Glutamatergic neuron (in vitro differentiated cells): Measurements from ENCODE around the gene LHX3. TPM values are rescaled to one million over a fixed set of nuclear protein-coding genes. Genes with fewer than 3 reads are reported as not detected.

ENCODE experiments used
- DNase-seq: peaks from one replicate; pipeline ENCODE4 v3.0.0; 2022
- H3K27ac Mint-ChIP-seq: one replicate; pipeline ENCODE4 v1.8.0; 2020; ENCODE audit warnings: mild to moderate bottlenecking, mixed read lengths, inconsistent platforms; ENCODE audit not compliant: unreplicated experiment
- H3K27me3 Mint-ChIP-seq: one replicate; pipeline ENCODE4 v1.8.0; 2020; ENCODE audit warnings: mild to moderate bottlenecking, moderate library complexity, mixed read lengths, inconsistent platforms; ENCODE audit not compliant: unreplicated experiment
- H3K36me3 Mint-ChIP-seq: one replicate; pipeline ENCODE4 v1.8.0; 2020; ENCODE audit warnings: mild to moderate bottlenecking, mixed read lengths, inconsistent platforms; ENCODE audit not compliant: unreplicated experiment
- H3K4me1 Mint-ChIP-seq: one replicate; pipeline ENCODE4 v1.8.0; 2020; ENCODE audit warnings: mild to moderate bottlenecking, low read depth, mixed read lengths, inconsistent platforms; ENCODE audit not compliant: unreplicated experiment
- H3K4me3 Mint-ChIP-seq: one replicate; pipeline ENCODE4 v1.8.0; 2020; ENCODE audit warnings: mild to moderate bottlenecking, mixed read lengths, inconsistent platforms; ENCODE audit not compliant: unreplicated experiment
- H3K9me3 Mint-ChIP-seq: one replicate; pipeline ENCODE4 v1.8.0; 2020; ENCODE audit warnings: mild to moderate bottlenecking, moderate library complexity, mixed read lengths, inconsistent platforms; ENCODE audit not compliant: unreplicated experiment
- total RNA-seq: library from RNA; stranded (reverse); fragmentation: NEBNext Ultra II Directional; extraction: Animal tissue kit (Norgen Biotek cat#: 25700); gene quantifications from one replicate; pipeline ENCODE4 v1.2.1, GENCODE V29; 2021; ENCODE audit not compliant: unreplicated experiment
- TF ChIP-seq, protein P1 (sequence below): fragments of 200-600 bp; sonication (generic); IDR thresholded peaks from one replicate; pipeline ENCODE4 v1.5.0; 2021; ENCODE audit not compliant: partially characterized antibody, unreplicated experiment

LHX3 gene
- total RNA-seq, 1 donor from 2014 or later = 0.81 TPM

DNA sequence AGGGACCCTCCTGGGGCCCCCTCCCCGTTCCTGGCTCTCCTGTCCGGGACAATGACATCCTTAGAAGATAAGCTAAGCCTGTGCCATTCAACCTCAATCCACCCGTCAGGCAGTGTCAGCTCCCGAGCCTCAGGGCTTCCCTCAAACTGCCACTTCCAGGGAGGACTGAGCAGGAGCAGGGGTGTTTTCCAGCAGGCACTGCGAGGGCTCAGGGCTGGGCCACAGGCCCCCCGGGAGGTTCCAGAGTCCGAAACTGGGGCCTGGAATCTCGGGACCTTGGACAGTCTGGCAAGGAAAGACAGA, 26.2 kb downstream of the LHX3 start:
- H3K27me3 Mint-ChIP-seq = peaks cover 9% of the 10 kb centered on the region
- TF ChIP-seq, protein P1, sequence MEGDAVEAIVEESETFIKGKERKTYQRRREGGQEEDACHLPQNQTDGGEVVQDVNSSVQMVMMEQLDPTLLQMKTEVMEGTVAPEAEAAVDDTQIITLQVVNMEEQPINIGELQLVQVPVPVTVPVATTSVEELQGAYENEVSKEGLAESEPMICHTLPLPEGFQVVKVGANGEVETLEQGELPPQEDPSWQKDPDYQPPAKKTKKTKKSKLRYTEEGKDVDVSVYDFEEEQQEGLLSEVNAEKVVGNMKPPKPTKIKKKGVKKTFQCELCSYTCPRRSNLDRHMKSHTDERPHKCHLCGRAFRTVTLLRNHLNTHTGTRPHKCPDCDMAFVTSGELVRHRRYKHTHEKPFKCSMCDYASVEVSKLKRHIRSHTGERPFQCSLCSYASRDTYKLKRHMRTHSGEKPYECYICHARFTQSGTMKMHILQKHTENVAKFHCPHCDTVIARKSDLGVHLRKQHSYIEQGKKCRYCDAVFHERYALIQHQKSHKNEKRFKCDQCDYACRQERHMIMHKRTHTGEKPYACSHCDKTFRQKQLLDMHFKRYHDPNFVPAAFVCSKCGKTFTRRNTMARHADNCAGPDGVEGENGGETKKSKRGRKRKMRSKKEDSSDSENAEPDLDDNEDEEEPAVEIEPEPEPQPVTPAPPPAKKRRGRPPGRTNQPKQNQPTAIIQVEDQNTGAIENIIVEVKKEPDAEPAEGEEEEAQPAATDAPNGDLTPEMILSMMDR = no peak
- H3K4me1 Mint-ChIP-seq = peaks cover 3% of the 10 kb centered on the region
- H3K36me3 Mint-ChIP-seq = no peaks in the 10 kb centered on the region
- no peak overlapping the region for H3K4me3 Mint-ChIP-seq
- DNase-seq = peak; percentile 21
- peaks cover 4% of the 10 kb centered on the region for H3K9me3 Mint-ChIP-seq
- no peak overlapping the region for H3K27ac Mint-ChIP-seq

DNA sequence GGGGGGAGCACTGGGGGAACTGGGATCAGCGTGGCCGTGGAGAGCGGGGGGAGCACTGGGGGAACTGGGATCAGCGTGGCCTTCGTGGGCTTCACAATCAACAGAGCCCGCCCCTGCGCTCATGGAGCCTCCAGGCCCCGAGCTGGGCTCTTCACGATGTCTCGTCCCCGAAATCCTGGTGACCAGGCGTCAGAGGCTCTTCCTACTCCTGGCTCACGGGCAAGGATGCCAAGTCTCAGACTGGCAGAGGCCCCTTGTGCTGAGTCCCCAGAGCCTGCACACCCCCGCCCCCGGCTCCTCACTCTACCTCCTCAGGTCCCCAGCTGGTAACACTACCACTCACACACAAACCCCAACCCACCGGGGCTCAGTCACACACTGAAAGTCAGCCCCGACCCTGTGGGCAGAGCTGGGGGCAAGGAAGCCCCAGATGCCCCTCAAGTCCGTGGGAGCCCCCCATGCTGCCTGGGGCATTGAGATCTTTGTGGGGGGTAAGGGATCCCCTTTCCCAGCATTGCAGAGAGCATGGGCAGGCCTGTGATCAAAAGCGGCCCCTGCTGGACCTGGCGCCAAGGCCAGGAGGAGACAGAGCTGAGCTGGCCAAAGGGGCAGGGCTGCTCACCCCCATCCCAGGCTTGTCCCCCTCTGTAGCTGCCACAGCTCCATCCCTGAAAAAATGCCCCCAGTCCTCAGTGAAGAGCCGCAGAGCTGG, 26.7 kb downstream of the LHX3 start:
- H3K27ac Mint-ChIP-seq = no peak overlapping the region
- H3K27me3 Mint-ChIP-seq = peaks cover 9% of the 10 kb centered on the region
- peak; percentile 4 for DNase-seq
- no peaks in the 10 kb centered on the region for H3K36me3 Mint-ChIP-seq
- TF ChIP-seq, protein P1 = no peak
- H3K9me3 Mint-ChIP-seq = peaks cover 5% of the 10 kb centered on the region
- no peak overlapping the region for H3K4me3 Mint-ChIP-seq
- H3K4me1 Mint-ChIP-seq = peaks cover 4% of the 10 kb centered on the region

DNA sequence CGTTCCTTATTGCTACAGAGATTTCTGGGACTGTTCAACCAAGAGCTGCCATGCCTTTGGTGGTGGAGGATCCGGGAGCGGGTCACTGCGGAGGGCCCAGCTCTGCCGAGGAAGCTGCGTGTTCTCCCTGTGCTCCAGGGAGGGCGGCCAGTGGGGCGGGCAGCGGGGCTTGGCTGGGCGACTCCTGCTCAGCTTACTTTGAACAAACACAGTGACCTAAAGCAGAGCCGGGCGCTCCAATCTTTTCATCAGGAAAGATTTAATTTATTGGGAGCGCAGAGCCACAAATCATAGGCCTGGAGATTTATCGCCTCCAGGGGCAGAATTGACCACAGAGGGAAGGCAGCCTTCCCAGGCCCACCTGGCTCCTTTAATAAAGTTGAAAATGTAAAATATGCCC, 27.7 kb downstream of the LHX3 start:
- peak; percentile 10 for DNase-seq
- no peak overlapping the region for H3K27ac Mint-ChIP-seq
- H3K4me3 Mint-ChIP-seq = no peak overlapping the region
- no peaks in the 10 kb centered on the region for H3K36me3 Mint-ChIP-seq
- H3K4me1 Mint-ChIP-seq = peaks cover 4% of the 10 kb centered on the region
- TF ChIP-seq, protein P1 = no peak
- H3K27me3 Mint-ChIP-seq = peaks cover 7% of the 10 kb centered on the region
- H3K9me3 Mint-ChIP-seq = peaks cover 6% of the 10 kb centered on the region

DNA sequence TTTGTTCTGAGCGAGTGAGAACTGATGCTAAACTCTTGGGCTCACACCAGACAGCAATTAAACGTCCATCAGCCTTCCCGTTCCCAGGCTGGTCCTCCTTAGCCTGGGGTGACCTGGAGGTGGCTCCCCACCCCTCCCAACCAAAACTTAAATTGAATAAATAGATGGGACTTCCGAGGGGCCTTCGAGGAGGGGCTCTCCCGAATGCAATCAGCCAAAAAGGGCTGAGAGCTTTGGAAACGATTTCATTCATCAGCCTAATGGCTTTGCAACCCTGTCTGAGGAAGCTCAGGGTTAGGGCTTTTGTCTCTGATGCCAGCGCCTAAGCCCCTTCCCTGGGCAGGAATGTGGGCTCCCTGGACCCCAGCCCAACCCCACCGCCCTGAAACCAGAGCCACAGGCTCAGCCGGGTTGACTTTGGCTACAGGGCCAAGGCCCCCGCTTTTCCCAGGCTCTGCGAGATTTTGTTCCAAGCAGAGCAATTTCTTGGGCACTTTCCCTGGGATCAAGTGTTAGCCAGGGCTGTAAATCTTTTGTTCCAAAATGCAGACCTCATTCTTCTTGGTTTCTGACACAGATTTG, 29.2 kb downstream of the LHX3 start:
- H3K9me3 Mint-ChIP-seq = peaks cover 6% of the 10 kb centered on the region
- TF ChIP-seq, protein P1 = no peak
- peak; percentile 9 for DNase-seq
- H3K27me3 Mint-ChIP-seq = peaks cover 11% of the 10 kb centered on the region
- no peaks in the 10 kb centered on the region for H3K36me3 Mint-ChIP-seq
- no peak overlapping the region for H3K4me3 Mint-ChIP-seq
- H3K4me1 Mint-ChIP-seq = peaks cover 11% of the 10 kb centered on the region
- H3K27ac Mint-ChIP-seq = no peak overlapping the region

DNA sequence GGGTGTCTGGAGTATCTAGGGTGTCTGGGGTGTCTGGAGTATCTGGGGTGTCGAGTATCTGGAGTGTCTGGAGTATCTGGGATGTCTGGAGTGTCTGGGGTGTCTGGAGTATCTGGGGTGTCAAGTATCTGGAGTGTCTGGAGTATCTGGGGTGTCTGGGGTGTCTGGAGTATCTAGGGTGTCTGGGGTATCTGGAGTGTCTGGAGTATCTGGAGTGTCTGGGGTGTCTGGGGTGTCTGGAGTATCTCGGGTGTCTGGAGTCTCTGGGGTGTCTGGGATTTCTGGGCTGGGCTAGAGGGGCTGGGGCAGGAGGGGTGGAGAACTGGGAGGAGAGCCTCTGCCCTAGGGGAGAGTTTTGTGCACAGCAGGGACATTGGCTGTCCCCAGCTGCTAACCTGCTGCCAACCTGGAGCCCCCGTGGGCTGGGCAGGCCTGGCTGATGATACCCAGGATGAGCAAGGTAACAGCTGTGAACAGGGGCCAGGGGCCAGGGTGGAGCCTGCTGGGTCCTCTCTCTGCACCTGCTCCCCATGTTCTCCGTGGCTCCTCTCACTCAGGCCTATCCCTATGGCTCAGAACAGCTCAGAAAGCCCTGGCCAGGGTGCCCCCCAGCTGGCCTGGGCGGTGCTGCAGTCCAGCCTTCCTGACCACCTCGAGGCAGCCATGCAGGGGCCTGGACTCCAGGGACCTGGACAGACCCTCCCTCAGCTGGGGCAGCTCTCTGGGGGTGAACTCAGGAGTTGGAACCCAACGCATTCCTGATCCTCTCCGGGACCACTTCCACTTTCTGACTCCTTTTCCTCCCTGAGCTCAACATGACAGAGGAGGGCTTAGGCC, 29.9 kb downstream of the LHX3 start:
- Mint-ChIP-seq H3K27ac (no peak overlapping the region), H3K36me3 (no peaks in the 10 kb centered on the region), H3K4me3 (no peak overlapping the region), H3K9me3 (peaks cover 5% of the 10 kb centered on the region), H3K27me3 (peaks cover 13% of the 10 kb centered on the region), H3K4me1 (peaks cover 11% of the 10 kb centered on the region)
- TF ChIP-seq, protein P1 = no peak
- peak; percentile 30 for DNase-seq
